SIG-M5 treated with dmso at 0.1 percent for 504 hours (cell line): ENCODE measurements around the gene MANSC4.
"Not testable (repeated sequence)": the region's sequence is repeated elsewhere in the genome, so short reads cannot be mapped to it uniquely, and the experiment has no call there.

Source experiments
- DNase-seq: peaks from one replicate; lab custom pipeline; 2025; ENCODE audit not compliant: unreplicated experiment; lab: John Stamatoyannopoulos, UW

Gene MANSC4

DNA sequence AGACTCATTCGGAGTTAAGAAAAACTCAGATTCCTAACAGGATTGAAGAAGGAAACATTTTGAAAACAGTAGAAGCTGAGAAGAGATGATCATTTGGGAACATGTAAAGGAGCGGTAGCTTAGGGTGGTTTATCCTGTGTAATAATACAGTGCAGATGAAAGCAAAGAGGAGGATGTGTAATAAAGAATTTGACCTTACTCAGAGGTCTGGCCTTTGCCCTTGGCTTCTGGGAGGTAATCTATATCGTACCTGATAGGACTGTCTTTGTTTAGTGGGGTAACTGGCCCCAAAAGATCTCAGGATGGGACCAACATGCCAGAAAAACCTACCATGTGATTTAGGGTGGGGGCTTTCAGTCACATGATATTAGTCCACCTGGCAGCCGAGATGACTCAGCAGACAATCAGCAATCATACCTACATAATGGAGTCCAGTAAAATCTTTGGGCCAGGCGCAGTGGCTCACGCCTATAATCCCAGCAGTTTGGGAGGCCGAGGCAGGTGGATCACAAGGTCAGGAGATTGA lies 23.3 kb downstream of the MANSC4 start:
- no peak for DNase-seq

DNA sequence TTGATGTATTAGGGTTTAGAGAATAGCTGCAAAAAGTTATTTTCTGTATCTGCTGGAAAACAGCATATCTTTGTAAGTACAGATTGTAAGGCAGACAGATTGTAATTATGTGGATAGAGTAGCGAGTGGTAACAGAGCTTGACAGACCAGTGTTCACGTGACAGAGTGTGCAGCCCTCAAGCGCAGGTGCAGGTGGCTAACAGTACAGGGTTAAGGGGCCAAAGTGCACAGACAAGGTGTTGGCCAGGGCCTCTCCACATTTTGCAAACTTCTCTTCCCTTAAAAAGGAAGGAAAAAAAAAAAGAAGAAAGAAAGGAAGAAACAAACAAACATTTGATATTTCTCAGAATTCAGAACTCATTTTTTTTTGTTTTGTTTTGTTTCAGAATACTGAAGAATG lies 25.2 kb downstream of the MANSC4 start:
- DNase-seq: no peak

DNA sequence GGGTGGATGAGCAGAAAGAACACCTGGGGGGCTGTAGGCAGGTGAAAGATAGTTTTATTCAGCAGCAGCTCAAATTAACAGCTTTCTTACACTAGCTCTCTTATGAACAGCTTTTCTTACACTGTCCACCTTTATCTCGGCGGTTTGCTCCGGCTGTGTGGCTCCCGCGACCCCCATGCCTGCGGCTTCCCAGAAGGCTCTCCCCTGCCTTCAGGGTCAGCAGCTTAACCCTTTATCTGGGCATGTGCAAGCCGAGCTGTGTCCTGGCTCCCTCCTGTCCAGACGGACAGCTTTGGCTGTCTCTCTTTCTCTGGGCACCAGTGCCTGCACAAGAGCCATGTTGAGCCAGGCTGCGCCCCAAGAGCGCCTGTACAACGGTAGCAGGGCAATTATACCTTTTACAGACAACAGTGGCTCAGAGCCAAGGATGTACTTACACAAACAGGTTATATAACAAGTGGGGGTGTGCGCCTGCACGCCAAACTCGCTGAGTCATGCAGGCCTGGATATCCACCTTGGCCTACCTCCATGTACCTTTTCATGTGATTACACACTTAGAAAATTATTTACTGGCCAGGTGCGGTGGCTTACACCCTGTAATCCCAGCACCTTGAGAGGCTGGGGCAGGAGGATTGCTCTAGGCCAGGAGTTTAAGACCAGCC lies 28.5 kb downstream of the MANSC4 start:
- DNase-seq: no peak

DNA sequence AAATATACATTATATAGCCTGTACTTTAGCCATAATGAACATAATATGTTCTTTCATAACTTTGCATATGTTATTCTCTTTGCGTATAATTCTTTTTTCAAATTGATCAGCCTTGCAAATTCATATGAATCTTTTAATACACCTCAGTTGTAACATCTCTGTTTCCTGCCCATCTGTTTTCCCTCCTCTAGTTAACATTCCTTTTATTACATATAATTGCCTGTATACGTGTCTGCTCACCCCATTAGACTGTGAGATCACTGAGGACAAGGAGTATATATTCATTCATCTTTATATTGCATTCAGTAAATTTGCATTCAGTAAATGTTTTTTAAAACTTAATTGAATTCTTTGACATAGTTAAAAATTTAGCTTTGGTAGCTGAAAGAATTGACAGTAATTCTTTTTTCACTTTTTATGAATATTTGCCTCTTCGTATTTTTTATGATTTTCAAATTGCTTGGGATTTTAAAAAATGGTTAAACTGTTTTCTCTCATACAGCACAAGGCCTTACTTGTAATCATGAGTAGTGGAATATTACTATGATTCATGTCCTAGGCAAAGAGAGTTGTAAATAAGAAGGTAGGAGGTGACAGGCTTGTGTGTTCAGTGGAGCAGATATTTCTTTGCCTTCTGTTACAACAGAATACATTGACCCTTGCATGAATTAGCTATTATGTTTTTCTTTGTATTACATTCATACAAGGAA lies 32.8 kb downstream of the MANSC4 start:
- no peak for DNase-seq

DNA sequence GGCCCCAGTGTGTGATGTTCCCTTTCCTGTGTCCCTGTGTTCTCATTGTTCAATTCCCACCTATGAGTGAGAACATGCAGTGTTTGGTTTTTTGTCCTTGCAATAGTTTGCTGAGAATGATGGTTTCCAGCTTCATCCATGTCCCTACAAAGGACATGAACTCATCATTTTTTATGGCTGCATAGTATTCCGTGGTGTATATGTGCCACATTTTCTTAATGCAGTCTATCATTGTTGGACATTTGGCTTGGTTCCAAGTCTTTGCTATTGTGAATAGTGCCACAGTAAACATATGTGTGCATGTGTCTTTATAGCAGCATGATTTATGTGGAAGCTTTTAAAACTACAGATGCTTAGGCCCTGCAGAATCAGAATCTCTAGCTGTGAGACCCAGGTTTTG lies 34.3 kb downstream of the MANSC4 start:
- DNase-seq: not testable (repeated sequence)

DNA sequence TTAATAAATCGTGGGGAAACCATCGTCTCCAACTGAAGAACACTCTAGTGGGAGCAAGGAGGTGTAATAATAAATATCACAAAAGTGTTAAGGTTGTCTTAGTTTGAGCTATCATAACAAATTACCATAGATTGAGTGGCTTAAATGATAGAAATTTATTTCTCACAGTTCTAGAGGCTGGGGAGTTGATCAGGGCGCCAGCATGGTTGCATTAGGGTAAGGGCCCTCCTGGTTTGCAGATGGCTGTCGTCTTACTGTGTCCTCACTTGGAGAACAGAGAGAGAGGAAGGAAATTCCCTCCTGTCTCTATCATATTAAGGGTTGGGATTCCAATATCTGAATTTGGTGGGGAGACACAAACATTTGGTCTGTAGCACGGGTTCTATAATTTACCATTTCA lies 36.4 kb downstream of the MANSC4 start:
- DNase-seq: no peak

DNA sequence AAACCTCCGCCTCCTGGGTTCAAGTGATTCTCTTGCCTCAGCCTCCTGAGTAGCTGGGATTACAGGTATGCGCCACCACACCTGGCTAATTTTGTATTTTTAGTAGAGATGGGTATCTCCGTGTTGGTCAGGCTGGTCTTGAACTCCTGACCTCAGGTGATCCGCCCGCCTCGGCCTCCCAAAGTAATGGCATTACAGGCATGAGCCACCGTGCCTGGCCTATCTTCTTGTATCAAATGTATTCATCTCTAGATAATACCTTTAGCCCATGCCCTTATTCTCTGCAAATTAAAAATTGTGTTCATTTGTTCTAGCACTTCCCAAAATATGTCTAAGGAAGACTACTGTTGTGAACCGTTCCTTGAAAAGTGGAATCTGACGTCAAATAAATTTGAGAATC lies 45.7 kb downstream of the MANSC4 start:
- DNase-seq: not testable (repeated sequence)

DNA sequence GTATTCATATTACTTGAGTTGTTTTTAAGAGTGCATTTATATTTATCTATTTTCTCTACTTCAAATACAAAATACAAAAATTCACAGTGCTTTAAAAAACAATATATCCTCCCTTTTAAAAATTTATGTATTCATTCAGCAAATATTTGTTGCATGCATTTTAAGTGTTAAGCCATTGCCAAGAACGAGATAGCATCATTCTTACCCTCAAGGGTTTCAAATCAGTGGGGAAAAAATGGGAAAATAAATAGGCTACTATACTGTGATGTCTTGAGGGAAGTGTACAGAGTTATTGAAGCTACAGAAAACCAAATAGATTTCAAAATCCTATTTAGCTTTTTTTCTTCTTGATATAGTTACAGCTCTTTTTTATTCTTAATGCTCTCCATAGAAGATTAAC lies 46.2 kb downstream of the MANSC4 start:
- no peak for DNase-seq

DNA sequence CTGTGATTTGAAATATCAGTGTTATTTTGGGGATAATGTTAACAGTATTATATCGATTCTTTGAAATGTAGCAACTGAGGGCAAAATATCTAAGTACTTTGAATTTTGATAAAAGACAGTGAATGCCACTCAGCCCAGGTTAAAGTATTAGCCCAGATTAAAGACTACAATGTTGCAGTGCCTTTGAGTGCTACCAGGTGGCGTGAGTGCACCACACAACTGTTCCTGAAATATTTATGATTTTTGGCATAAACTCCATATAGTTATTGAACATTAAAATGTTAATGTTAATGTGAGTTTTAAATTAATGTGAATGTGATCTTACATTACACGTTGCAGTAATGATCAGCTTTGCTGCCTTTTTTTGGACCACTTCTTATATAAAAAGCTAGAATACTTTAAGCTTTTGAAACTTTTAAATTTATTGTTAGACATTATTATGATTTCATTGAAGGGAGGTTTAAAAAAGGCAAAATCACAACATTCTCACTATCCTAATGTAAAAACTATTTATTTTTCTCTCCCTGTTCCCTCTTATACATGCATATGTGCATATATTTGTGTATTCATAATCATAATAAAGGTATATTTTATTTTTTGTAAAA lies 46.9 kb downstream of the MANSC4 start:
- DNase-seq: peak; percentile 37

DNA sequence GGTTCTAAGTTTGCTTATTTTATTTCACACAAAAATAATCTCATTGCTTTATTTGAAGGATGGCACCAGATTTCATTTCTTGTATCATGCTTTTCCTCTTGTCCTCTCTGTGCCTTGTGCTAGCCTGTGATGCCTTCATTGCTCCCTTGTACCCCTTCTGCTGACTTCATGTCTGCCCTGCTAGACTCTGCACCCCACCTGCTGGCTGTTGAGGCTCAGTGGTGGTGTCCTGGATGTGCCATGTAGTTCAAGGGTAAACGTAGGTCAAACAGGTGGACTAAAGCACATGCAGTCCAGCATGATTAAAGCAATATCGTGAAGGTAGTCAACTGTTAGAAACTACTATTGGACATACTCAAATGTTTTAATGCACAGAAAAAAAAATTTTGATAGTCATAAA lies 47.8 kb downstream of the MANSC4 start:
- DNase-seq: peak; percentile 34

DNA sequence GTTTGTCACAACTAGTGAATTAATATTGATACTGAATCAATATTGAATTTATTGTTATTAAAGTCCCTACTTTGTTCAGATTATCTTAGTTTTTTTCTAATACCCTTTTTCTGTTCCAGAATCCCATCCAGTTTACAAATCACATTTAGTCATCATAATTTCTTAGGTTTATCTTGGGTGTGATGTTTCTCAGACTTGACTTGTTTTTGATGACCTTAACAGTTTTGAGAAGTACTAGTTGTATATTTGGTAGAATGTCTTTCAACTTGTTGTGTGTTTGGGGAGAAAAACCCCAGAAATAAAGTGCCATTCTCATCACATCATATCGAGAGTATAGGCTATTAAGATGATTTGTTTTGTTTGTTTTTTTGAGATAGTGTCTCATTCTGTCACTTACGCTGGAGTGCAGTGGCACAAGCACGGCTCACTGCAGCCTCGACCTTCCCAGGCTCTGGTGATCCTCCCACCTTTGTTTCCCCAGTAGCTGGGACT lies 49.9 kb downstream of the MANSC4 start:
- no peak for DNase-seq

DNA sequence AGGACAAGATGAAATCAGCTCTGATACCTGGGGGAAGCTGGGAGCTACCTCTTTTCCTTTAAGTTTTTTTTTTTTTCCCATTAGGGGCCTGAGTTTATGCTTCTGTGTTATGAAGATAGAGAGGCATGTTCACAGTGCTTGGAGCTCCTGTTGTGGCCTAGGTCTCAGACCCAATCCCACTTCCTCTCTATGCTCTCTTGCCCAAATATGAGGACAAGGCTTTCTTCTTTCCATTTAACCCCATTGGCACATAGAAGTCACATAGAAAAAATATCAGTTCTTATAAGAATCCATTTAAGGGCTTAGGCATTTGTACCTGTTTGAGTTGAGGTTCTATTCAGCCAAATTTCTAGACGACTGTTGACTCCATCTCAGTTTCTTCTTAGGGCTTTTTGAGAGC lies 56.8 kb downstream of the MANSC4 start:
- DNase-seq: no peak
